NCI-H226 (cell line): ENCODE data around the gene PTPRR.

ENCODE experiments used
- DNase-seq: peaks from one replicate; pipeline ENCODE4 v3.0.0-alpha.2; 2015

PTPRR gene

GRCh38 chr12:70920251-70920851 lies at the start of gene PTPRR:
Gene PTPRR (minus strand): TSS chr12:70920738. CDS start chr12:70920390, 348 bp downstream.
- DNase-seq, result no peak

- DNase-seq, result no peak
Observed at GRCh38 chr12:70966996-70967790, 46.7 kb upstream of the PTPRR start.

GRCh38 chr12:70966046-70966445 lies 45.5 kb upstream of the PTPRR start:
- DNase-seq, result no peak

GRCh38 chr12:70964867-70965510 lies 44.5 kb upstream of the PTPRR start:
- no peak for DNase-seq

- no peak for DNase-seq
Observed at GRCh38 chr12:70963081-70963660, 42.6 kb upstream of the PTPRR start.

- DNase-seq, result no peak
Observed at GRCh38 chr12:70962226-70962794, 41.8 kb upstream of the PTPRR start.

GRCh38 chr12:70960484-70960883 lies 39.9 kb upstream of the PTPRR start:
- no peak for DNase-seq

GRCh38 chr12:70955415-70955814 lies 34.9 kb upstream of the PTPRR start:
- DNase-seq, result no peak

GRCh38 chr12:70950451-70950850 lies 29.9 kb upstream of the PTPRR start:
- DNase-seq, result no peak

GRCh38 chr12:70948976-70949336 lies 28.4 kb upstream of the PTPRR start:
- no peak for DNase-seq

GRCh38 chr12:70948236-70948975 lies 27.9 kb upstream of the PTPRR start:
- DNase-seq, result no peak

- peak; percentile 10 for DNase-seq
Observed at GRCh38 chr12:70936203-70936813, 15.8 kb upstream of the PTPRR start.

GRCh38 chr12:70933133-70933532 lies 12.6 kb upstream of the PTPRR start:
- no peak for DNase-seq

GRCh38 chr12:70929029-70929428 lies 8.5 kb upstream of the PTPRR start:
- DNase-seq, result no peak

- no peak for DNase-seq
Observed at GRCh38 chr12:70928071-70928470, 7.5 kb upstream of the PTPRR start.

- DNase-seq, result no peak
Observed at GRCh38 chr12:70927356-70927755, 6.8 kb upstream of the PTPRR start.

GRCh38 chr12:70925539-70925938 lies 5.0 kb upstream of the PTPRR start:
- DNase-seq, result no peak

GRCh38 chr12:70920891-70921290 lies 353 bp upstream of the PTPRR start:
- DNase-seq, result no peak

- DNase-seq, result peak; percentile 10
Observed at GRCh38 chr12:70919597-70920035, 922 bp downstream of the PTPRR start.

- no peak for DNase-seq
Observed at GRCh38 chr12:70919176-70919575, 1.4 kb downstream of the PTPRR start.

GRCh38 chr12:70918321-70918720 lies 2.2 kb downstream of the PTPRR start:
- DNase-seq, result no peak

- DNase-seq, result no peak
Observed at GRCh38 chr12:70910666-70911065, 9.9 kb downstream of the PTPRR start.
